Esophagus squamous epithelium (tissue), 4 donors: ENCODE data around the gene PYROXD2.

Experiments used
- POLR2A ChIP-seq, 4 donors: fragments of 450-650 bp; IDR thresholded peaks; one replicate each; pipeline ENCODE4 v1.6.1; 2017; ENCODE audit warnings: antibody characterized with exemption in 4 of 4, mild to moderate bottlenecking in 4 of 4, moderate library complexity in 3 of 4
- TF ChIP-seq, protein P1 (sequence below), 6 experiments: fragments of 450-650 bp in 4 of 6; fragments of 200-600 bp in 2 of 6; sonication (generic) in 2 of 6; IDR thresholded peaks; one replicate each; pipeline ENCODE4 v1.5.1; 2016 to 2019; ENCODE audit warnings: antibody characterized with exemption in 6 of 6, mild to moderate bottlenecking in 4 of 6, moderate library complexity in 4 of 6

DNA sequence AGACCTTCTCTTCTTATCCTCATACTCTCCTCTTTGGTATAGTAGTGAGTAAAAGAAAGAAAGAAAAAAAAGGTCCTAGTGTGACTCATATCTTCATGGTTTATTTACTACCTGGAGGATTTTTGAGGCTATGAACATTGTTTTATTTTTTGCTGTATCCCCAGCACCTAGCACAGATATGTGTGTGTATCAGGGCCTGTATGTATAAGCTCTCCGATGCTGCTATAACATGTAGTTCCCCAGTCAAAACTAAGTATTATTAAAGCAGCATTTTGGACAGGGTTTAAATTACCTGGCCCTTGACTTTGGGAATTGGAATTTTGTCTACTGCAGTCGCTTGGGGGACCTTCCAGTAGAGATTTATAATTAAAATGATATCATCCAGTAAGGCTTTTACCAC lies 46.3 kb downstream of the PYROXD2 start:
- TF ChIP-seq, protein P1, sequence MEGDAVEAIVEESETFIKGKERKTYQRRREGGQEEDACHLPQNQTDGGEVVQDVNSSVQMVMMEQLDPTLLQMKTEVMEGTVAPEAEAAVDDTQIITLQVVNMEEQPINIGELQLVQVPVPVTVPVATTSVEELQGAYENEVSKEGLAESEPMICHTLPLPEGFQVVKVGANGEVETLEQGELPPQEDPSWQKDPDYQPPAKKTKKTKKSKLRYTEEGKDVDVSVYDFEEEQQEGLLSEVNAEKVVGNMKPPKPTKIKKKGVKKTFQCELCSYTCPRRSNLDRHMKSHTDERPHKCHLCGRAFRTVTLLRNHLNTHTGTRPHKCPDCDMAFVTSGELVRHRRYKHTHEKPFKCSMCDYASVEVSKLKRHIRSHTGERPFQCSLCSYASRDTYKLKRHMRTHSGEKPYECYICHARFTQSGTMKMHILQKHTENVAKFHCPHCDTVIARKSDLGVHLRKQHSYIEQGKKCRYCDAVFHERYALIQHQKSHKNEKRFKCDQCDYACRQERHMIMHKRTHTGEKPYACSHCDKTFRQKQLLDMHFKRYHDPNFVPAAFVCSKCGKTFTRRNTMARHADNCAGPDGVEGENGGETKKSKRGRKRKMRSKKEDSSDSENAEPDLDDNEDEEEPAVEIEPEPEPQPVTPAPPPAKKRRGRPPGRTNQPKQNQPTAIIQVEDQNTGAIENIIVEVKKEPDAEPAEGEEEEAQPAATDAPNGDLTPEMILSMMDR (IDR thresholded peaks at IDR 0.05): no peak
- TF ChIP-seq POLR2A (IDR thresholded peaks at IDR 0.05): no peak
